ENCODE data around the gene QRFP.

DNA sequence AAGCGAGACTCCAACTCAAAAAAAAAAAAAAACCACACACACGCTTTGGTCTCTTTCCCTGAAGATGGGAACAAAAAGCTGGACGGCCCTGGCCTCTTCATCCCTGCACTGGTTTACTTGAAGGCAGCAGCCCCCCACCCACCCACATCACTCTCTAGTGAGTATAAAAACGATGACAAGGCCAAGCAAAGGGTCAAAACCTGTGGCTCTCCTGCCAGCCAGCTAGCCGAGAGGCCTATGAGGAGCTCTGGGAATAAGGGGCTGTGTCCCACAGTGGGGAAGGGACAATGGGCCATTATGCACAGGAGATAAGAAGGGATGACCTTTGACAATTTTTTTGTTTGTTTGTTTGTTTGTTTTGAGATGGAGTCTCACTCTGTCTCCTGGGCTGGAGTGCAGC, 13.1 kb downstream of the QRFP start:
- TF ChIP-seq POLR2A (IDR thresholded peaks at IDR 0.05; ENCODE audit: low read depth, low read length) (no peak), TAF1 (IDR thresholded peaks at IDR 0.05; ENCODE audit: low read depth, low read length) (no peak), POLR2AphosphoS5 (IDR thresholded peaks at IDR 0.05; ENCODE audit: low read depth, low read length) (no peak), SPI1 (IDR thresholded peaks at IDR 0.05; ENCODE audit: low read depth, low read length) (no peak), POU2F2 (IDR thresholded peaks at IDR 0.05; ENCODE audit: low read depth, low read length) (no peak), PAX5 (IDR thresholded peaks at IDR 0.05; ENCODE audit: insufficient read depth, low read length, severe bottlenecking) (no peak)

Measured in GM12891 (cell line).